Activated CD4-positive, CD25-positive, alpha-beta regulatory T cell treated with anti-CD3 and anti-CD28 coated beads, Interleukin-2, amount 50 U/mL, for 24 hours (primary cell): ENCODE results near the gene RASGEF1C.
A peak's percentile ranks its signal among the peaks of the same experiment; 100 is the strongest.
"Not testable (repeated sequence)": the region's sequence is repeated elsewhere in the genome, so short reads cannot be mapped to it uniquely, and the experiment has no call there.

Source experiments
- ATAC-seq, 2 donors: fragments of 150-1000 bp; cut with Tn5 transposase; one replicate each; pipeline ENCODE4 v1.10.0; 2021; ENCODE audit warnings: mild to moderate bottlenecking in 1 of 2, moderate library complexity in 1 of 2

Gene RASGEF1C

DNA sequence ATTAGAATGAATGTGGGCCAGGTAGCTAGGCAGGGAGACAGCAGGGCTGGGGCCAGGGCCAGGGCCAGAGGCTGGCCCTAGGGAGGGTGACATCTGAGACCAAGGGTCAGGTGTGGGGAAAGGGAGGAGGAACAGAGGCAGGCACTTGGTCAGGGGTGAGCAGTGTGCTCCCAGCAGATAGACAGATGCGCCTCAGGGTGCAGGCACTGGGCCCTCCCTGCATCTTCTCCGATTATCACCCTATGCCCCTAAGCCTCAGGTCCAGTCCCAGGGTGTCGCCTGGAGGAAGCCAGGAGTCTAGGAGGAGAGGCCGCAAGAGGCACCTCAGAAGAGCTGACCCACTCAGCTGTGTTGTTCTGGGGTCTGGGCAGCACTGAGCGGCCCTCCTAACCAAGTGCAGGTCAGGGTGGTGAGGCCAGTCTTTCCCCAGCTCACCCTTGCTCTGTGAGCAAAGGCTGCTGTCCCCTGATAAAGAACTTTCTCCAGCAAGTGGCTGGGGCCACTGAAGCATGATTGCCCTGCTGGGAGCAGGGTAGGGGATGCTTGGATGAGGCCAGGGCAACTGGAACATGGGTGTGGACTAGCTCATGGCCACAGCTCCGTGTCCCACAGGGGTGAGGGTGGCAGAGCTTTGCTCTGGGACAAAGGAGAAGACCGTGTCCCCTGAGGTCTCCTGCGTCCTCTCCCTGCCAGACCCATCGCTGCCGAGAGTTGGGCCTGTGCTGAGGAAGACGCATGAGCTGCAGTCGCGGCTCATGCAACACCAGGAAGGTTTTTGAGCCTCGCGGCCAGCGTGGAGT, 2.1 kb upstream of the RASGEF1C start:
- no peak for ATAC-seq

DNA sequence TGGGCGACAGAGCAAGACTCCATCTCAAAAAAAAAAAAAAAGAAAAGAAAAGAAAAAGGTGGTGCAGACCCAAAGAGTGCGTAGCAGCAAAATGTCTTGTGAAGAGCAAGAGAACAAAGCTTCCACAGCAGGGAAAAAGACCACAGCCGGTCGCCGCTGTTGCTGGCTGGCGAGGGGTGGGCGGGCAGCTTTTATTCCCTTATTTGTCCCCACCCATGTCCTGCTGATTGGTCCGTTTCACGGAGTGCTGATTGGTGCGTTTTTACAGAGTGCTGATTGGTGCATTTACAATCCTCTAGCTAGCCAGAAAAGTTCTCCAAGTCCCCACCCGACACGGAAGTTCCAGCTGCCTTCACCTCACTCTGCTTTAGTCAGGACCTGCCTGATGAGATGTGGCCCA, 1.1 kb upstream of the RASGEF1C start:
- not testable (repeated sequence) for ATAC-seq

DNA sequence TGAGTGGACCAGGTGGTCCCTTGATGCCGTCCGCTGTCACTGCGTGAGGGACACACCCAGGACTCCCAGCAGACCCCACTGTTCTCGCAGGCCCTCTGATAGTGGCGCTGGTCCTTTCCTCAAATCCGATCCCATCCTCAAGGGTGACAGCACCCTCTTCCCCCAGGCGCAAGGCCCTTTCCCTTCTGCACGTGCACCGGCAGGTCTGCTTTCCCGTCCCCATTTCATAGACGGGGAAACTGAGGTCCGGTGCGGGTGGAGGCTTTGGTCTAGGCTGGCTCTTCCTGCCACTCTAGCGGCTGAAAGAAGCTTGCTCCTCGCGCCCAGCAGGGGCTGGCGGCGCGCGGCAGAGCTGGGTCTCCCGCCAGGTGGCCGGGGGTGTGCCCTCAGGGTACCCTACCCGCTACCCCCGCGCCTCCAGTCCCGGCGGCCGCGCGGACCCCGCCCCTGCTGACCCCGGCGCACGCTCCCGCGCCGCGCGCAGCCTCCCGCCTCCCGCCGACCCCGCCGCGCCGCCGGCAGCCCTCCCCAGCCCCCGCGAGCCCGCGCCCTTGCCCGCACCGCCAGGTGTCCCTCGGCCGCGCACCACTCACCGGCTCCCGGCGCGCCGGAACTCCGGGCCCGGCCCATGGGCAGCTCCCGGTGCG, 453 bp downstream of the RASGEF1C start:
- ATAC-seq, result peak; percentile 29 to 32

DNA sequence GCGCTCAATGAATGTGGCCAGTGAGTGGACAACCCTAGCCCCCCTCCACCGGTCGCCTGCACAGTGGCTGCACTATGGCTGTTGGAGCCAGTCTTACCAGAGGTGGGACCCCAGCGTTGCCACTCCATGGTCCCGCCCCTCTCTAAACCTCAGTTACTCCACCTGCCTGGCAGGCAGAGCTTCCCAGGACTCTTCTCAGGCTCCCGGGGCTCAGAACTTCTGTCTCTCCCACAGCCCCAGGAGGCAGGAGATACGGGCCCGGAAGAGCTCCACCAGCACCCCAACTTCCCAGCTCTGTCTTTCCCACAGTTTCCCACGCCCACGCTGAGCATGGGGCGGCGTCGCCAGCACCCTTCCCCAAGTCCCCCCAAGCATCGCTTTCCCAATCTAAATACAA, 975 bp downstream of the RASGEF1C start:
- no peak for ATAC-seq

DNA sequence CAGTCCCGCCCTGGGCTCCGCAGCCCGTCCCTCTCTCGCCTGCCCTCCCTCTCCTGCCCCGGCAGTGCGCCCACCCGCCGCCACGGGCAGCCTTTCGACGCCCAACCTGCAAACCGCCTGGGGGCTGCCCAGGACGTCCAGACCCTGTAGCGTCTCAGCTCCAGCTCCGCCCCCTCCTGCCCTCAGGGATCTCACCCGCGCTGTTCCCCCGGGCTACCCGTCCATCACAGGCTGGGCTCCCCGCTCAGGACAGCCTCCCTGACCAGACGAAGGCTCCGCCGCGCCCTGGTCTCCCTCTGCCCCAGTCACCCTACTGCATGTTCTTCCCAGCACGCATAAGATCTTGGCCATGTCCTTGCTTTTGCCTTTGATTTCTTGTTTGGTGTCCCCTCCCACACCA, 1.4 kb downstream of the RASGEF1C start:
- ATAC-seq, result no peak

DNA sequence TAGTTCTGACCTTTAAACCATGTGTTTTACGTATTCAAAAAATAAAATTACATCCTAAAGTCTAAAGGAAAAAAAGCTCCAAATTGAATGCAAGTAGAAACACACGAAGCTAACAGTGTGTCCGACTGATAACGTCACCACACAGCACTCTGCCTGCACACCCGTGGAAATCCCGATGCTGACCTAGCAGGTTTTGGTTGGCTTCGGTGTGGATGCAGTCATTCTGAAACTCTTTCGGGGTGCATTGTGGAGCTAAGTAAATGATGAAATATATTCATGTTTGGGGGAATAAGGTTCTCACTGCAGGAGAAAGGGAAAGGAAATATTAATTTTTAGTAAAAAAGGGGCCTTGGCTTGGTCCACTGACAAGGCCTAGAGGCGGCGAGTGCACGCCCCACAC, 2.0 kb downstream of the RASGEF1C start:
- no peak for ATAC-seq

DNA sequence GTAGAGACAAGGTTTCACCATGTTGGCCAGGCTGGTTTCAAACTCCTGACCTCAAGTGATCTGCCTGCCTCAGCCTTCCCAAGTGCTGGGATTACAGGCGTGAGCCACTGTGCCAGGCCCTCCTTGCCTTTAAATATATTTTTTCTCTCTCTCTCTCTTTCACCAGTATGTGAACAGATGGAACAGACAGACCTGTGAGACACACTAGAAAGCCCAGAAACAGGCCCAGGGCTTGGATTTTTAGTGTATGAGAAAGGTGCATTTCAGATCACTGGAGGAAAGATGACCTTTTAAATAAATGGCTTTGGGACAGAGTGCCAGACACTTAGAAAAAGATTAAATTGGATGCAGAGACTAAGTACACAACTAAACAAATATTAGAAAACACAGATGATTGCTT, 3.1 kb downstream of the RASGEF1C start:
- ATAC-seq, result no peak

DNA sequence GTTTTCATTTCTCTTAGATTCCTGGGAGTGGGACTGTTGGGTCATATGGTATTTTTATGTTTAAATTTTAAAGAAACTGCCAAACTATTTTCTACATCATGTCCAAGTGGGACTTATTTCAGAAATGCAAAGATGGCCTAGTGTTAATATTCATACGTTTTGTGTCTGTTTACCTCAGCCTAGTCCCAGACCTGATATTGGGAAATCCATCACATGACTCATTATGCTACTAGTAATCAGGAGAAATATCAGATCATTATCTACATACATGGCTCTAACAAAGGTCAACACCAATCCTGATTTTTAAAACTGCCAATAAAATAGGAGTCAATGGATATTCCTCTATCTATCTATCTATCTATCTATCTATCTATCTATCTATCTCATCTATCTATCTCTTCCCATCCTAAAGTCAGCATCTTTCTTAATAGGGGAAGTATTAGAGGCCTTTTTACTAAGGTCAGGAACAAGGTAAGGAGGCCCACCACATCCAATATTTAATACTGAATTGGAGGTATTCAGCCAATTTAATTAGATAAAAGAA, 4.7 kb downstream of the RASGEF1C start:
- ATAC-seq, result no peak

DNA sequence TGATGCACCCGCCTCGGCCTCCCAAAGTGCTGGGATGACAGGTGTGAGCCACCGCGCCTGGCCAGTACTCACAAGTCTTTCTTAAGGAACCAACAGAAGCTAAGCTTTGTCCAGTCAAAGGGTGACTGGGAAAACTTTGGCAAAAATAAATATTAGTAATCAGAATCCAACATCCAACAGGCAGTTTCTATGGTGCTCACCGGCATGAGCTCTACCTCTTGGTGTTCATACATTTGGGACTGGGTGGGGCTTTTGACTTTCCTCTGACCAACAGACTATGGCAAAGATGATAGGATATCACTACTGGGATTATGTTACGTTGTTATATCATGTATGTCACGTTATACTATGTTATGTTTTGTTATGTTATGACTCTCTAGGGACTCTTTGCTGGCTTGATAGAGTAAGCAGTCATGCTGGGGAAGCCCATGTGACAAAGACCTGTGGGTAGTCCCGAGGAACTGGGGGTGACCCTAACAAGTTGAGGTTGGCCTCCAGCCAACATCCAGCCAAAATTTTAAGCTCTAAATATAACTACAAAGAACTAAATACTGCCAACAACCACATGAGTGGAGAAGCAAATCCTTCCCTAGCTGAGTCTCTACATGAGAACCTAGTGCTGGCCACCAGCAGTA, 6.0 kb downstream of the RASGEF1C start:
- no peak for ATAC-seq

DNA sequence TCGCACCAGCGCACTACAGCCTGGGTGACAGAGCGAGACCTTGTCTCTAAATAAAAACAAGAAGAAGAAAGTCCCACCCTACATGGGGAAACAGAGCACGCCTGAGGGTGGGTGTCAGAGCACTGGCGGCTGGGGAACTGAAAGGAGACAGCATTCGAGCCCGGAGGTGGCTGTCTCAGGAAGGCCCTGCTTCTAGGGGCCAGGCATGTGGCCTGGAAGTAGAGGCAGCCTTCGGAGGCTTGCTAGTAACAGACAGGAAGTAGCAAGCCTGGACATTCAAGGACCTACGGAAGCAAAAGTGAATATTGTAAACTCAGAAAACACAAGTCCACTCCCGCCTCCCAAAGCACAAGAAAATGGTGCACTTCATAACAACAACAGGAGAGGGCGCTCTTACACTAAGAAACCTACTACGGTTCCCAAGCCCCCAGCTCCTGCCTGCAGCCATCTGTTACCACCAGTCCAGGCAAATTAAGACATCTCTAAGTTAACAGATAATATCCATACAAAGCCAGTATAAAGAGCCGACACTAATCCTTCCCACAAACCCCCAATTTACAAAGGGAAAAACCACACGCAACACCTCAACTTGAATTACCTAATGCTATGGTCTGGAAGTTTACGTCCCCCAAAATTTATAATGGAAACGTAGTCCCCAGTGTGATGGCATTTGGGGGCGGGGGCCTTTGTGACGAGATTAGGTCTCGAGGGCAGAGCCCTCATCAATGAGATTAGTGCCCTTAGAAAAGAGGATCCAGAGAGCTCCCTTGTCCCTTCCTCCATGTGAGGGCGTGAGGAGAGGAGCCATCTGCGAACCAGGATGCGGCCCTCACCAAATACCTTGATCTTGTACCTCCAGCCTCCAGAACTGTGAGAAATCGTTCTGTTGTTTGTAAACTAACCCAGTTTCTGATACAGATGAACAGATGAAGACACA, 7.7 kb downstream of the RASGEF1C start:
- no peak for ATAC-seq

DNA sequence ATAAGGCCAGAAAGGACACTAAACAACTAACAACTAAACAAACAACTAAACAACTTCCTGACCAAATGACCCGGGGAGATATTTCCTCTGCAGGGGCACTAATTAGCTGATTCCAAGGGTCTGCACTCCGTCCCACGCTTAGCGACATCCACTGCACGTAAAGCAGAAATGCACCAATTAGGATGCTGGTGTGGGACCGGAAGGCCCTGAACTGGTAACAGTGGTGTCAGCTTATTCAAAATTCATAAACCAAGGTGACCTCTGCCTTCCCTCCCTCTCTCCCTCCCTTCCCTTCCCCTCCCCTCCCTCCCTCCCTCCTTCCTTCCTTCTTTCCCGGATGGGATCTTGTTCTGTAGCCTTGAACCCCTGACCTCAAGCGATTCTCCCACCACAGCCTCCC, 9.6 kb downstream of the RASGEF1C start:
- no peak for ATAC-seq

DNA sequence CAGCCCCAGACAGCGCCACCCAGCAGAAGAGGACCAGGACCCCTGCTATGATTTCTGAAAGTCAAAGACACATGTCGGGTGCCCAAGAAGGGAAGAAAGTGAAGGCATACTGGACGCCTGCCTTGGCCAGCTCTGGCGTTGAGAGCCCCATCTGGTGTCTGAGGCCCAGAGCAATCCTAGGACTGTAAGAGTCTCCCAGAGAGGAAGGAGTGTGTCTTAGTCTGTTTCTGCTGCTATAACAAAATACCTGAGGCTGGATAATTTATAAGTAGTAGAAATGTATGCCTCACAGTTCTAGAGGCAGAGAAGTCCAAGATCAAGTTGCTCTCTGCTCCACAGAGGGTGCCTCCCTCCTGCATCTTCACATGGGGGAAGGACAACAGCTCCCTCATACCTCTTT, 10.8 kb downstream of the RASGEF1C start:
- no peak for ATAC-seq

DNA sequence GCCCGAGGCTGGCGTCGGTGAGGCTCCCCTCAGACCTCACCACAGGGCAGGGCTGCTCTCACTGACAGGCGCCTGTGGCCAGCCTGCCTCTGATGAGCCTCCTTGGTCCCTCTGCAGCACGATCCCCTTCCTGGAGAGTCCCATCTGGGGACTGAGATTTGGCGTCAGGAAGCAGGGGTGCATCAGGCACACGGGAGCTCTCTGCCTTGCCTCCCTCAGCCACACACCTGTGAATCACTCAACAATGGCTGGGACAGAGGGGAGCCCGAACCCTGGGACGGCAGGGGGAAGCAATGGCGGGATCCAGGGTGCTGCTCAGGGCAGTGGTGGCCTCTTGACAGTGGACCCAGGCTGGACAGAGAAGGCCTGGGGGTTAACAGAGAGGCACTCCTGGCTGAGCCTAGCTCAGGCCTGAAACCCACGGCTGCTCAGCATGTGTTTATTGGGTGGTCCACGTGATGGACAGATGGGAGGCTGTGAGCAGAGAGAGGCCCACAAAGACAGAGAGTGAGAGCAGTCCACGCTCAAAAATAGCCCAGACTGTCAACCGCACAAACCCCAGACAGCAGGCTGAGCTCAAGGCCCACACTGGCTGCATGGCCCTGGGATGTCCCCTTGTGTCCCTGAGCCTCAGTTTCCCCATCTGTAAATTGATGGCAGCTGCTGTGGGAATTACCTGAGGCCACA, 11.9 kb downstream of the RASGEF1C start:
- no peak for ATAC-seq

DNA sequence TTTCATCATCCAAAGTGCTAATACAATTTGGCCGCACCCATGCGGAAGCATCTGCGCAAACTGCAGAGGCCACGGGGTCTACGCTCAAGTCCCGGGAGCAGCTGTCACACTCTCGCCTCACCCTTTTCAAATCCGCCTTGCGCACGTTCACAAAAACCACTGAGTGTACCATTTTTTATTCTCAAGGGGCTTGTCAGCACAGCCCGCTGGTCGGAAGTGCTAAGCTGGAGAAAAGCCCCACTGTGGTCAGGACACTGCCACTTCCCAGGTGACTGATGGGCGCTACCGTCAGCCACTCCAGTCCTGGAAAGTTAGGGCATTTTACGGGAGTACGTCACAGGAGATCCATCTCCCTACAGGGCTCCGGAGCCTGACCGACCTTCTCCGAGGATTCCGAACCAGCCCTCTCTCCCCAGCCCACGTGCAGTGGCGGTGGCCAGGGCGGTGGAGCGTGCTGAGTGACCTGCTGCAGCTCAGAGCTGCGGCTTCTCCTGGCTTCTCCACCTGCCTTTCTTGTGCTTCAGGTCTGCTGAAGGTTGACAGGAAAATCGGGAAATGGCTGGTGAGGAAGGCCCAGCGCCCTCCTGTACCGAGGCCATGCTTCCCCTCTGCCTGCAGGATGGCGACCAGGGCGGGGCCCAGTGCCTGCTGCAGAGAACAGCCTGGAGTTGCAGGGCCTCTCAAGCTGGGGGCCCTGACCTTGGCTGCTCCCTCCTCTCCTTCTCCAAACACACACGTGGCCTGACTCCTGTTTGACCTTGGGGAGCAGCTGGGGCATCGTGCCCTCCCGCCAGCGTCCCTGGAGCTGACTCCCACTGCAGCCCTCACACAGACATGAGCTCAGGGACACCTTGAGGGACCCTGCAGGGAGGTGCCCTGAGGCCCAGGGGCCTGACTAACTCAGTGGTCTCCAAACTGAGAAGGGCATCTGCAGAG, 14.3 kb downstream of the RASGEF1C start:
- no peak for ATAC-seq

DNA sequence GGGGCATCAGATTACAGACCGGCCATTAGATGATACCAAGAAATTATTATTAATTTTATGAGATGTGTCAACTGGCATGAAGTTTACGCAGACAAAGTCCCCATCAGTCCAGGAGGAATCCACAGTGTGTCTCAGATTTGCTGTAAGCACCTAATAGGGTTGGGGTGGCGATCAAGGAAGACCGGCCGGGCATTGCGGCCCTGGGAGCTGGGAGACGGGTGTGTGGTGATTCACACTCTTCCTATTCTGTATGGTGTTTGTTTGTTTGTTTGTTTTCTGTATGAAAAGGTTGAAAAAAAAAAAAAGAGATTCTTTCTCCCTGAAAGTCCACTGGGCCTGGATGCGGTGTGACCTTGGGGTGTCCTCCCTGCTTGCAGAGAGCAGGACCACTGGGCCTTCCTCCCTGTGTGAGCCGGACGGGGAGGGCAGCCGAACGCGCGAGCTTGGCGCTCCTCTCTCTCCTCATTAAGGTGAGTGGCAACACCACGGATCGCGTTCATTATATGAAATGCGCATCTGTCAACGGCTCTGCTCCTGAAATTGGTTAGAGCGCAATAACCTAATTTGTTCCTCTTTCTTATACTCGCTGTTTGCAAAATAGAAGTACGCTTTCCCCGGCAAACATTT, 15.1 kb downstream of the RASGEF1C start:
- ATAC-seq, result no peak

DNA sequence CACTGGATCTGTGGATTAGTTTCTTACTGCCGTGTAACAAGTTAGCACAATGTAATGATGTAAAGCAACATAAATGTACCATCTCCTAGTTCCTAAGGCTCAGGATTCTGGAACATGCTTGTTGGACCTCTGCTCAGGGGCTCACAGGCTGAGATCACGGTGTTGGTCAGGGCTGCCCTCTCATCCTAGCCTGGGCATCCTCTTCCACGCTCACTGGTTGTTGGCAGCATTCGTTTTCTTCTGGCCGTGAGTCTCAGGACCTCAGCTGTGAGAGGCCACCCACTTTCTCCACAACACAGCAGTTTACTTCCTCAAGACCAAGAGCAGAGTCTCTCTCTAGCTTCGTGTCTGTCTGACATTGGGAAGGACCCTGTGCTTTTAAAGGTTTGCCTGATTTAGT, 17.3 kb downstream of the RASGEF1C start:
- no peak for ATAC-seq

DNA sequence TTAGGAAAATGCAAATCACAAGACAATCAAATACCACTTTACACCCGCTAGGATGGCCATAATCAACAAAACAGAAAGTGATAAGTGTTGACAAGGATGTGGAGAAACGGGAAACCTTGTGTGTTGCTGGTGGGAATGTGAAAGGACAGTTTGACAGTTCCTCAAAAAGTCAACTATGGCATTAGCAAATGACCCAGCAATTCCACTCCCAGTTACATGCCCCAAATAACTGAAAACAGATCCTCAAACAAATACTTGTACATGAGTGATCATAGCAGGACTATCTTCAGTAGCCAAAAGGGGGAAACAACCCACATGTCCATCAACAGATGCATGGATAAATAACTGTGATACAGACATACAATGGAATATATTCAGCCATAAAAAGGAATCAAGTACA, 21.2 kb downstream of the RASGEF1C start:
- ATAC-seq, result no peak

DNA sequence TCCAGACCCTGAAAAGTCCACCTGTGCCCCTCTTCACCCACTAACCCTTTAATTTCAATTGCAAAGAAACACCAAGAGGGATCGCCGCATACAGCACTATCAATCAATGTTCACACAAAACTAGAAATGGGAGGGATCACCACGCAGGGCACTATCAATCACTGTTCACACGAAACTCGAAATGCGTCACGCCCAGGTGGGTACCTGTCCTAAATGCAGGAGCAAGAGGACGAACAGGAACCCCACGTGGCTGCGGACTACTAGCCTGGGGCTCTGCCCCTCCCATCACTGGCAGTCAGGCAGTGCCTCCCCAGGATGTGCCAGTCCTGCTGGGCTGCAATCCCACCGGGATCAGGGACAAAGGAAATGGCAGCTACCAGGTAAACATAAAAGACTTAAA, 28.2 kb downstream of the RASGEF1C start:
- ATAC-seq, result no peak

DNA sequence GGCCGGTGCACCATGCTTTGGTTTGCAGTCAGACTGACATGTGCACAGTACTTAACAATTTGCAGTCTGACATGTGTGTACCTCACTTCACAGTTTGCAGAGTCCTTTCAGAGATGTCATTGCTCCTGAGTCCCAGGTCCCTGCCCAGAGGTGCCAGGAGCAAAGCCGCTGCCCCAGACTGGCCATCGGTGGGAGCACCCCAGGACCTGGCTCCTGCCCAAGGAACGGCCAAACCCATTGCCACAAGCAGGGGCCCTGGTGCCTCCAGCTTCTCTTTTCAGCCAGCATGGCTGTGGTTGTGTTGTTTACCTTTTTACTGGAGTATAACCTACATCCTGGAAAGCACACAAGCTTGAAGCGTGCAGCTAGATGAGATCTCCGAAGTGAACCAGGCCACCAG, 28.6 kb downstream of the RASGEF1C start:
- no peak for ATAC-seq
